H1 (cell line): ENCODE measurements around the gene SPI1. TPM values are rescaled to one million over a fixed set of nuclear protein-coding genes. Genes with fewer than 3 reads are reported as not detected.
A peak's percentile ranks its signal among the peaks of the same experiment; 100 is the strongest.

ENCODE experiments used
- CTCF ChIA-PET: fragments of 300-600 bp; sonication (Branson Sonifier 250); formaldehyde crosslinking; loops from one replicate; lab custom pipeline; 2021; ENCODE audit not compliant: partially characterized antibody; lab: Charles Lee
- POLR2A ChIA-PET: fragments of 300-600 bp; sonication (Branson Sonifier 250); formaldehyde crosslinking; loops from one replicate; lab custom pipeline; 2021; ENCODE audit warnings: inconsistent platforms; ENCODE audit not compliant: partially characterized antibody; lab: Charles Lee
- DNase-seq, 2 experiments: peaks; one replicate each; pipeline versions ENCODE4 v3.0.0 to v3.0.0-alpha.2; 2010 to 2022; ENCODE audit warnings: low spot score in 2 of 2, low read depth in 1 of 2, mixed read lengths in 1 of 2
- FAIRE-seq: peaks from 2 replicates; lab custom pipeline; 2011; peaks lifted over from hg19 to GRCh38; lab: Jason Lieb, UNC
- H2AFZ ChIP-seq: 2 replicates; pipeline ENCODE4 v1.8.1; 2012; ENCODE audit warnings: low read length, inconsistent platforms
- H2AK5ac ChIP-seq: 2 replicates; pipeline ENCODE4 v1.6.1; 2013; ENCODE audit warnings: low read depth, low read length
- H2BK120ac ChIP-seq: replicated peaks from 2 replicates; pipeline ENCODE3; 2013; ENCODE audit warnings: low read depth, low read length, inconsistent platforms
- H2BK12ac ChIP-seq: 2 replicates; pipeline ENCODE4 v1.6.1; 2013; ENCODE audit warnings: low read depth, low read length
- H2BK15ac ChIP-seq: 2 replicates; pipeline ENCODE4 v1.6.1; 2013; ENCODE audit warnings: low read length
- H2BK20ac ChIP-seq: 2 replicates; pipeline ENCODE4 v1.6.1; 2013; ENCODE audit warnings: low read length
- H2BK5ac ChIP-seq: 2 replicates; pipeline ENCODE4 v1.6.1; 2013; ENCODE audit warnings: low read depth, low read length
- H3K14ac ChIP-seq: 2 replicates; pipeline ENCODE4 v1.6.1; 2013; ENCODE audit warnings: inconsistent platforms; ENCODE audit not compliant: insufficient read length
- H3K18ac ChIP-seq: 2 replicates; pipeline ENCODE4 v1.6.1; 2013; ENCODE audit warnings: low read length; ENCODE audit errors: extremely low read depth
- H3K23ac ChIP-seq: 2 replicates; pipeline ENCODE4 v1.6.1; 2013; ENCODE audit warnings: inconsistent platforms; ENCODE audit not compliant: insufficient read length
- H3K23me2 ChIP-seq: 2 replicates; pipeline ENCODE4 v1.6.1; 2013; ENCODE audit warnings: low read depth, low read length
- H3K27ac ChIP-seq: 2 replicates; pipeline ENCODE4 v1.6.1; 2011; ENCODE audit warnings: low read depth, low read length, inconsistent platforms
- H3K27me3 ChIP-seq, 4 experiments: replicated peaks in 1 of 4; 1 replicate in 1 of 4; 2 replicates in 3 of 4; pipeline versions ENCODE4 v1.6.1 to v1.8.1; 2011 to 2013; ENCODE audit warnings: low read length in 3 of 4, mild to moderate bottlenecking in 3 of 4, inconsistent platforms in 2 of 4, mixed read lengths in 2 of 4, moderate library complexity in 1 of 4; ENCODE audit not compliant: control insufficient read depth in 3 of 4, insufficient read depth in 3 of 4; ENCODE audit errors: extremely low read depth in 1 of 4
- H3K36me3 ChIP-seq, 4 experiments: 2 replicates each; pipeline versions ENCODE4 v1.6.1 to v1.8.1; 2011 to 2013; ENCODE audit warnings: mild to moderate bottlenecking in 4 of 4, low read length in 3 of 4, moderate library complexity in 2 of 4, control low read depth in 1 of 4, inconsistent platforms in 1 of 4; ENCODE audit not compliant: insufficient read depth in 4 of 4, control insufficient read depth in 2 of 4
- H3K4ac ChIP-seq: replicated peaks from 2 replicates; pipeline ENCODE3; 2013; ENCODE audit warnings: low read length, low read depth, mixed read lengths, inconsistent platforms; ENCODE audit not compliant: insufficient read length
- H3K4me1 ChIP-seq, 4 experiments: replicated peaks in 1 of 4; 1 replicate in 1 of 4; 2 replicates in 3 of 4; pipeline versions ENCODE4 v1.6.1 to v1.8.1; 2011 to 2013; ENCODE audit warnings: low read length in 3 of 4, inconsistent platforms in 2 of 4, mixed read lengths in 1 of 4; ENCODE audit not compliant: insufficient read depth in 4 of 4, control insufficient read depth in 3 of 4
- H3K4me2 ChIP-seq, 2 experiments: 2 replicates each; pipeline versions ENCODE4 v1.6.1 to v1.8.1; 2011 to 2013; ENCODE audit warnings: low read depth in 2 of 2, low read length in 2 of 2, control low read depth in 1 of 2, inconsistent platforms in 1 of 2, mild to moderate bottlenecking in 1 of 2; ENCODE audit not compliant: insufficient read depth in 1 of 2
- H3K4me3 ChIP-seq, 4 experiments: fragments of 200-600, 300-600 bp in 1 of 4; sonication (generic), shearing (Covaris generic), sonication (Bioruptor Twin) in 1 of 4; 2 replicates each; pipeline versions ENCODE4 v1.5.1 to v1.8.1; 2011 to 2016; ENCODE audit warnings: low read length in 4 of 4, low read depth in 3 of 4, control low read depth in 2 of 4, inconsistent platforms in 2 of 4, mild to moderate bottlenecking in 2 of 4, mixed read lengths in 1 of 4, moderate library complexity in 1 of 4; ENCODE audit not compliant: insufficient read depth in 2 of 4; ENCODE audit errors: extremely low read depth in 1 of 4
- H3K56ac ChIP-seq: replicated peaks from 2 replicates; pipeline ENCODE3; 2013; ENCODE audit warnings: low read depth, mild to moderate bottlenecking, mixed read lengths, low read length, inconsistent platforms; ENCODE audit not compliant: insufficient read length
- H3K79me1 ChIP-seq: 2 replicates; pipeline ENCODE4 v1.6.1; 2013; ENCODE audit warnings: low read depth, low read length, control low read depth
- H3K79me2 ChIP-seq, 2 experiments: 2 replicates each; pipeline versions ENCODE4 v1.6.1 to v1.8.1; 2012 to 2013; ENCODE audit warnings: low read length in 2 of 2, mild to moderate bottlenecking in 2 of 2, inconsistent platforms in 1 of 2; ENCODE audit not compliant: insufficient read depth in 2 of 2, control insufficient read depth in 1 of 2
- H3K9ac ChIP-seq, 4 experiments: replicated peaks in 1 of 4; 1 replicate in 1 of 4; 2 replicates in 3 of 4; pipeline versions ENCODE4 v1.6.1 to v1.8.1; 2011 to 2013; ENCODE audit warnings: low read depth in 3 of 4, low read length in 3 of 4, control low read depth in 2 of 4, mild to moderate bottlenecking in 2 of 4, moderate library complexity in 2 of 4, inconsistent platforms in 1 of 4; ENCODE audit errors: extremely low read depth in 1 of 4
- H3K9me3 ChIP-seq, 2 experiments: 2 replicates each; pipeline versions ENCODE4 v1.6.1 to v1.8.1; 2012 to 2013; ENCODE audit warnings: mild to moderate bottlenecking in 2 of 2, moderate library complexity in 2 of 2, control low read depth in 1 of 2, inconsistent platforms in 1 of 2, low read depth in 1 of 2, low read length in 1 of 2, mixed read lengths in 1 of 2; ENCODE audit not compliant: insufficient read depth in 2 of 2
- H4K20me1 ChIP-seq, 2 experiments: replicated peaks in 1 of 2; 2 replicates each; pipeline versions ENCODE3 to v1.8.1; 2011 to 2013; ENCODE audit warnings: inconsistent platforms in 2 of 2, low read length in 2 of 2, mild to moderate bottlenecking in 1 of 2; ENCODE audit not compliant: insufficient read depth in 2 of 2, control insufficient read depth in 1 of 2
- H4K5ac ChIP-seq: 2 replicates; pipeline ENCODE4 v1.6.1; 2013; ENCODE audit warnings: low read length, low read depth, mixed read lengths, inconsistent platforms; ENCODE audit not compliant: insufficient read length
- H4K8ac ChIP-seq: 2 replicates; pipeline ENCODE4 v1.8.0; 2013; ENCODE audit warnings: mild to moderate bottlenecking, moderate library complexity, low read length, inconsistent platforms; ENCODE audit not compliant: insufficient read depth; ENCODE audit errors: extremely low read depth
- H4K91ac ChIP-seq: replicated peaks from 2 replicates; pipeline ENCODE3; 2013; ENCODE audit warnings: low read length, mixed read lengths, inconsistent platforms; ENCODE audit not compliant: insufficient read length
- ASH2L ChIP-seq: fragments of 200-600, 300-600 bp; sonication (generic); IDR thresholded peaks from one replicate; pipeline ENCODE4 v1.7.1; 2017; ENCODE audit warnings: low read length
- RAD21 ChIP-seq, 2 experiments: IDR thresholded peaks in 1 of 2; conservative IDR thresholded peaks in 1 of 2; 2 replicates each; pipeline ENCODE4 v1.6.1; 2011; ENCODE audit warnings: low read depth in 2 of 2, low read length in 2 of 2, improper control_type of control experiment in 1 of 2, inconsistent platforms in 1 of 2, mild to moderate bottlenecking in 1 of 2, moderate library complexity in 1 of 2
- WGBS, 2 experiments: shearing (Covaris generic) in 1 of 2; methylation state at CpG; one replicate each; pipeline versions ENCODE4 v1.1.6 to v1.1.7; 2013 to 2015; ENCODE audit warnings: low lambda C conversion rate in 2 of 2, mixed read lengths in 2 of 2, inconsistent platforms in 1 of 2, low coverage in 1 of 2, missing lambda C conversion rate in 1 of 2; ENCODE audit not compliant: insufficient replicate concordance in 2 of 2, insufficient coverage in 1 of 2, insufficient read length in 1 of 2; ENCODE audit errors: extremely low coverage in 1 of 2, missing lambda C conversion rate in 1 of 2; 5-methylcytosine and 5-hydroxymethylcytosine counted together
- polyA plus RNA-seq, 7 experiments: library from polyadenylated mRNA; depleted of rRNA in 3 of 7; stranded (reverse) in 5 of 7; unstranded in 2 of 7; fragments of >200 nt in 5 of 7; fragments of 200-250 nt in 2 of 7; gene quantifications; 1 replicate in 5 of 7; 2 replicates in 1 of 7; 4 replicates in 1 of 7; pipeline versions ENCODE4 v1.2.1 to v1.2.3, GENCODE V29; 2011 to 2013; ENCODE audit warnings: missing spikeins in 2 of 7, mixed read lengths in 2 of 7
- total RNA-seq: library from RNA; stranded (reverse); fragmentation: NEBNext Ultra II Directional; extraction: Animal tissue kit (Norgen Biotek cat#: 25700); gene quantifications from 2 replicates; pipeline ENCODE4 v1.2.1, GENCODE V29; 2021
- TF ChIP-seq, protein P1 (sequence below): IDR thresholded peaks from 2 replicates; pipeline ENCODE4 v1.6.1; 2012; ENCODE audit warnings: inconsistent platforms

Gene SPI1
- total and polyA plus RNA-seq, 2 of the 8 experiments (the other 6 are each of a cell fraction or from before 2014, with no cell fraction given): 0.12 TPM; not detected in 1

- Histone ChIP-seq H3K23me2 (peaks cover 6% of the 10 kb centered on the region; the same call in 1 of the 2 replicates), H3K4me3 (peak overlapping the region; percentile 34 to 58 (median 44)), H3K18ac (peak overlapping the region; percentile 96), H4K91ac (no peak overlapping the region), H2BK120ac (no peak overlapping the region), H4K20me1 (no peaks in the 10 kb centered on the region), H3K4ac (peak overlapping the region; percentile 32), H3K56ac (peak overlapping the region; percentile 6), H3K9me3 (no peaks in the 10 kb centered on the region), H2BK15ac (0 out of 2 replicates have a peak overlapping the region, but pooled peaks have one; percentile 48), H4K5ac (peak overlapping the region; percentile 27), H2BK5ac (peak overlapping the region; percentile 91), H3K4me1 (peaks cover 7 to 17% (median 7%) of the 10 kb centered on the region in 4 experiments), H2BK20ac (peak overlapping the region; percentile 75), H3K27ac (no peak overlapping the region; the same call in 1 of the 2 replicates), H3K9ac (peak overlapping the region in 1 of 4 experiments; percentile 48; a peak in 3 of 7 replicates), H3K23ac (no peak overlapping the region), H3K27me3 (no peaks in the 10 kb centered on the region), H2BK12ac (peak overlapping the region; percentile 75; the same call in 1 of the 2 replicates), H3K36me3 (no peaks in the 10 kb centered on the region), H3K14ac (no peak overlapping the region), H3K79me1 (no peaks in the 10 kb centered on the region), H3K4me2 (peak overlapping the region; percentile 71 to 100), H4K8ac (0 out of 2 replicates have a peak overlapping the region, but pooled peaks have one; percentile 22), H3K79me2 (no peaks in the 10 kb centered on the region), H2AK5ac (peak overlapping the region; percentile 65; the same call in 1 of the 2 replicates), H2AFZ (peak overlapping the region; percentile 65; the same call in 1 of the 2 replicates)
- FAIRE-seq (no peak), DNase-seq (no peak)
- WGBS, 2 experiments: 25% methylated on average over 8 of the region's 8 CpGs; no CpG with 5 or more reads in 1 of the 2 experiments
- ChIA-PET POLR2A (interaction anchor here (1.0 to 3.2 kb wide), 6 partner anchors 8 to 446 kb away, joined by 3 to 29 read pairs (median 4); no protein-coding TSS in a partner anchor), CTCF (interaction anchor here (0.9 to 6.9 kb wide), 7 partner anchors 9 to 142 kb away, joined by 3 to 44 read pairs (median 6); no protein-coding TSS in a partner anchor)
- TF ChIP-seq, protein P1, sequence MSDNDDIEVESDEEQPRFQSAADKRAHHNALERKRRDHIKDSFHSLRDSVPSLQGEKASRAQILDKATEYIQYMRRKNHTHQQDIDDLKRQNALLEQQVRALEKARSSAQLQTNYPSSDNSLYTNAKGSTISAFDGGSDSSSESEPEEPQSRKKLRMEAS: 0 out of 2 replicates have a peak, but pooled peaks have one; percentile 17
- TF ChIP-seq RAD21 (IDR thresholded peaks at IDR 0.05 in 1 of 2, conservative IDR thresholded peaks at IDR 0.05 in 1 of 2; ENCODE audit: low read depth in 2 of 2, low read length in 2 of 2) (no peak), ASH2L (peak; percentile 21)
Observed at GRCh38 chr11:47400768-47401279, 22.5 kb upstream of the SPI1 start.
